GM18508 (cell line): ENCODE data around the gene OR51V1.

Experiments
- ATAC-seq: cut with Tn5 transposase; IDR thresholded peaks from one replicate; pipeline ENCODE4 v1.9.1; 2021; ENCODE audit warnings: moderate number of reproducible peaks; ENCODE audit not compliant: insufficient read depth, unreplicated experiment

OR51V1 gene

GRCh38 chr11:5232176-5232575 is 31.7 kb upstream of the OR51V1 start:
- ATAC-seq: no peak

- ATAC-seq: no peak
Measured at GRCh38 chr11:5231111-5231510, 30.6 kb upstream of the OR51V1 start.

- ATAC-seq: no peak
Measured at GRCh38 chr11:5230266-5230665, 29.8 kb upstream of the OR51V1 start.

GRCh38 chr11:5229796-5230195 is 29.3 kb upstream of the OR51V1 start:
- no peak for ATAC-seq

GRCh38 chr11:5229356-5229755 is 28.9 kb upstream of the OR51V1 start:
- no peak for ATAC-seq

GRCh38 chr11:5228124-5228523 is 27.6 kb upstream of the OR51V1 start:
- ATAC-seq: no peak

- no peak for ATAC-seq
Measured at GRCh38 chr11:5227681-5228080, 27.2 kb upstream of the OR51V1 start.

GRCh38 chr11:5226732-5227310 is 26.3 kb upstream of the OR51V1 start, which contains the start of gene HBB:
Gene HBB, minus strand, starts transcription at chr11:5227071. Its CDS starts 50 bp downstream, at chr11:5227021.
- no peak for ATAC-seq

- ATAC-seq: no peak
Measured at GRCh38 chr11:5225480-5225871, 25.0 kb upstream of the OR51V1 start.

GRCh38 chr11:5224538-5225479 is 24.3 kb upstream of the OR51V1 start:
- ATAC-seq: no peak

GRCh38 chr11:5223686-5224085 is 23.2 kb upstream of the OR51V1 start:
- ATAC-seq: no peak

GRCh38 chr11:5223146-5223545 is 22.7 kb upstream of the OR51V1 start:
- no peak for ATAC-seq

- ATAC-seq: no peak
Measured at GRCh38 chr11:5210376-5210885, 9.9 kb upstream of the OR51V1 start.

- peak; percentile 79 for ATAC-seq
Measured at GRCh38 chr11:5204787-5205186, 4.3 kb upstream of the OR51V1 start.

- ATAC-seq: no peak
Measured at GRCh38 chr11:5203366-5203765, 2.9 kb upstream of the OR51V1 start.

GRCh38 chr11:5198285-5198684 is 2.2 kb downstream of the OR51V1 start:
- ATAC-seq: no peak

- no peak for ATAC-seq
Measured at GRCh38 chr11:5197536-5197935, 2.9 kb downstream of the OR51V1 start.

GRCh38 chr11:5196731-5197130 is 3.8 kb downstream of the OR51V1 start:
- no peak for ATAC-seq

GRCh38 chr11:5196067-5196466 is 4.4 kb downstream of the OR51V1 start:
- no peak for ATAC-seq

GRCh38 chr11:5192738-5193137 is 7.7 kb downstream of the OR51V1 start:
- no peak for ATAC-seq

- ATAC-seq: no peak
Measured at GRCh38 chr11:5188201-5188600, 12.3 kb downstream of the OR51V1 start.
